Measurements from ENCODE around the gene PFKFB2. TPM values are rescaled to one million over a fixed set of nuclear protein-coding genes. Genes with fewer than 3 reads are reported as not detected.

The PFKFB2 gene
- total and polyA plus RNA-seq, 2 donors (not counting 1 experiment from before 2014, with no cell fraction given): 6.5 to 18.2 TPM

GRCh38 chr1:207060596-207060995 is 7.5 kb downstream of the PFKFB2 start:
- Histone ChIP-seq H3K9ac (ENCODE audit: low read length) (no peak overlapping the region), H3K36me3 (replicated peaks in 1 of 2; ENCODE audit: control extremely low read depth in 1 of 2, control insufficient read depth in 1 of 2, extremely low read depth in 1 of 2, insufficient read depth in 2 of 2, low read length in 1 of 2) (peaks cover 10 to 44% of the 10 kb centered on the region in 2 experiments), H3K4me3 (ENCODE audit: control extremely low read depth in 1 of 5, extremely low read depth in 1 of 5, insufficient read depth in 1 of 5, low read depth in 2 of 5, low read length in 4 of 5) (no peak overlapping the region), H2AFZ (ENCODE audit: insufficient read depth, low read depth, low read length, poor library complexity, severe bottlenecking) (no peak overlapping the region), H3K4me1 (ENCODE audit: control insufficient read depth in 2 of 2, insufficient read depth in 2 of 2, low read length in 2 of 2) (peaks cover 0 to 2% of the 10 kb centered on the region in 2 donors), H3K4me2 (replicated peaks; ENCODE audit: low read depth, low read length, poor library complexity, severe bottlenecking) (no peak overlapping the region), H3K27ac (ENCODE audit: low read length in 2 of 2) (no peak overlapping the region), H3K79me2 (ENCODE audit: control insufficient read depth, insufficient read depth, low read length) (no peaks in the 10 kb centered on the region), H3K9me3 (ENCODE audit: control extremely low read depth in 1 of 3, control insufficient read depth in 2 of 3, insufficient read depth in 1 of 3, low read length in 2 of 3) (no peaks in the 10 kb centered on the region), H4K20me1 (ENCODE audit: control insufficient read depth, insufficient read depth, low read length, poor library complexity, severe bottlenecking) (no peaks in the 10 kb centered on the region), H3K27me3 (replicated peaks in 1 of 4; ENCODE audit: control extremely low read depth in 1 of 4, control insufficient read depth in 3 of 4, insufficient read depth in 4 of 4, low read length in 3 of 4) (no peaks in the 10 kb centered on the region)
- no peaks in the 10 kb centered on the region for H3K4me1 Mint-ChIP-seq
- intact Hi-C loops (cut with micrococcal nuclease): no loop called here
- H3K27me3 Mint-ChIP-seq: no peaks in the 10 kb centered on the region
- no CpG with 5 or more reads among the region's 3 CpGs for WGBS (ENCODE audit: insufficient coverage)
- POLR2A ChIA-PET: no interaction called here
- ATAC-seq (ENCODE audit: low read depth): no peak
- H3K9me3 Mint-ChIP-seq (ENCODE audit: insufficient read depth): no peaks in the 10 kb centered on the region
- TF ChIP-seq EZH2 (IDR thresholded peaks at IDR 0.05; ENCODE audit: borderline replicate concordance, insufficient read depth, low read depth, low read length, poor library complexity, severe bottlenecking): no peak
- no peak for TF ChIP-seq CTCF (IDR thresholded peaks at IDR 0.05)
- no peak overlapping the region for H3K4me3 Mint-ChIP-seq
- no peak overlapping the region for H3K27ac Mint-ChIP-seq
- no peak for DNase-seq
- CTCF ChIA-PET: interaction anchor here (0.6 to 2.2 kb wide), 5 partner anchors 11 to 23 kb away, joined by 3 to 11 read pairs (median 9); no protein-coding TSS in a partner anchor

- CTCF ChIA-PET: no interaction called here
Measured at GRCh38 chr1:207062058-207062457, 9.0 kb downstream of the PFKFB2 start.

More at GRCh38 chr1:207062058-207062457, 9.0 kb downstream of the PFKFB2 start:
- H3K36me3 ChIP-seq (replicated peaks in 1 of 2; ENCODE audit: control extremely low read depth in 1 of 2, control insufficient read depth in 1 of 2, extremely low read depth in 1 of 2, insufficient read depth in 2 of 2, low read length in 1 of 2): peaks cover 14 to 53% of the 10 kb centered on the region in 2 experiments
- Mint-ChIP-seq H3K27ac (no peak overlapping the region), H3K4me3 (no peak overlapping the region), H3K27me3 (no peaks in the 10 kb centered on the region), H3K4me1 (no peaks in the 10 kb centered on the region), H3K9me3 (ENCODE audit: insufficient read depth) (no peaks in the 10 kb centered on the region)
- intact Hi-C loops (cut with micrococcal nuclease): no loop called here
- H3K4me2 ChIP-seq (replicated peaks; ENCODE audit: low read depth, low read length, poor library complexity, severe bottlenecking): no peak overlapping the region
- H3K27ac ChIP-seq (ENCODE audit: low read length in 2 of 2): no peak overlapping the region
- no peaks in the 10 kb centered on the region for H3K79me2 ChIP-seq (ENCODE audit: control insufficient read depth, insufficient read depth, low read length)
- H3K9ac ChIP-seq (ENCODE audit: low read length): no peak overlapping the region
- WGBS (ENCODE audit: insufficient coverage): no CpG with 5 or more reads among the region's 1 CpG
- POLR2A ChIA-PET: interaction anchor here (1.1 kb wide), 1 partner anchor 9 kb away, joined by 3 read pairs; the partner anchor contains the start of gene PFKFB2
- DNase-seq (no peak), ATAC-seq (ENCODE audit: low read depth) (no peak)
- H3K4me1 ChIP-seq (ENCODE audit: control insufficient read depth in 2 of 2, insufficient read depth in 2 of 2, low read length in 2 of 2): no peaks in the 10 kb centered on the region
- no peaks in the 10 kb centered on the region for H3K27me3 ChIP-seq (replicated peaks in 1 of 4; ENCODE audit: control extremely low read depth in 1 of 4, control insufficient read depth in 3 of 4, insufficient read depth in 4 of 4, low read length in 3 of 4)
- no peaks in the 10 kb centered on the region for H4K20me1 ChIP-seq (ENCODE audit: control insufficient read depth, insufficient read depth, low read length, poor library complexity, severe bottlenecking)
- no peak overlapping the region for H3K4me3 ChIP-seq (ENCODE audit: control extremely low read depth in 1 of 5, extremely low read depth in 1 of 5, insufficient read depth in 1 of 5, low read depth in 2 of 5, low read length in 4 of 5)
- H3K9me3 ChIP-seq (ENCODE audit: control extremely low read depth in 1 of 3, control insufficient read depth in 2 of 3, insufficient read depth in 1 of 3, low read length in 2 of 3): no peaks in the 10 kb centered on the region
- TF ChIP-seq EZH2 (IDR thresholded peaks at IDR 0.05; ENCODE audit: borderline replicate concordance, insufficient read depth, low read depth, low read length, poor library complexity, severe bottlenecking): no peak
- TF ChIP-seq CTCF (IDR thresholded peaks at IDR 0.05): no peak
- H2AFZ ChIP-seq (ENCODE audit: insufficient read depth, low read depth, low read length, poor library complexity, severe bottlenecking): no peak overlapping the region

All from B cell (primary cell).